ENCODE results near the gene GLRX5. TPM values are rescaled to one million over a fixed set of nuclear protein-coding genes. Genes with fewer than 3 reads are reported as not detected.
"Not testable (repeated sequence)": the region's sequence is repeated elsewhere in the genome, so short reads cannot be mapped to it uniquely, and the experiment has no call there.

Gene GLRX5
- total and polyA plus RNA-seq, 11 donors: 60.8 to 113 (median 78.5) TPM

GRCh38 chr14:95585953-95586620, 51.2 kb downstream of the GLRX5 start:
- Histone ChIP-seq H3K4me3 (no peak overlapping the region), H3K36me3 (no peaks in the 10 kb centered on the region), H3K27ac (no peak overlapping the region), H3K27me3 (peaks cover 0 to 5% (median 0%) of the 10 kb centered on the region in 9 donors), H3K4me1 (no peaks in the 10 kb centered on the region), H3K9me3 (peaks cover 0 to 11% (median 0%) of the 10 kb centered on the region in 12 donors)
- DNase-seq: no peak
- WGBS, 4 donors: 64 to 76% (median 75%) methylated on average over 6 of the region's 6 CpGs
- ATAC-seq: no peak
- no peak for TF ChIP-seq CTCF (IDR thresholded peaks at IDR 0.05)
- intact Hi-C loops (cut with DNase I): no loop called here

DNA sequence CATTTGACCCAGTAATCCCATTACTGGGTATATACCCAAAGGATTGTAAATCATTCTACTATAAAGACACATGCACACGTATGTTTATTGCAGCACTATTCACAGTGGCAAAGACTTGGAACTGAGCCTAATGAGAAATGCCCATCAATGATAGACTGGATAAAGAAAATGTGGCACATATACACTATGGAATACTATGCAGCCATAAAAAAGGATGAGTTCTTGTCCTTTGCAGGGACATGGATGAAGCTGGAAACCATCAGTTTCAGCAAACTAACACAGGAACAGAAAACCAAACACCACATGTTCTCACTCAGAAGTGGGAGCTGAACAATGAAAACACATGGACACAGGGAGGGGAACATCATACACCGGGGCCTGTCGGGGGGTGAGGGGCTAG, 56.3 kb downstream of the GLRX5 start:
- WGBS, 4 donors: 88 to 94% (median 91%) methylated on average over 3 of the region's 3 CpGs
- DNase-seq; H3K9me3 ChIP-seq; ATAC-seq; H3K27me3 ChIP-seq; H3K4me1 ChIP-seq; H3K27ac ChIP-seq; H3K36me3 ChIP-seq; intact Hi-C loops (cut with DNase I); H3K4me3 ChIP-seq: not testable (repeated sequence)

Other genes with a start within 250 kb of the GLRX5 start
- gene CLMN, start 215.1 kb upstream of the GLRX5 start, total RNA-seq: 10 to 100 TPM in 1 of 9 donors, 1 to 10 TPM in 8; 4.6 to 10.2 (median 6.8) TPM
- gene CLMN, start 215.1 kb upstream of the GLRX5 start, polyA plus RNA-seq: 1 to 10 TPM; 3.1 to 4.3 TPM
- 10 to 100 TPM in 5 of 9 donors, 1 to 10 TPM in 4; 6.2 to 16.9 (median 10.3) TPM for gene SYNE3, start 18.4 kb upstream of the GLRX5 start, total RNA-seq
- 1 to 10 TPM; 3.1 to 3.9 TPM for gene SYNE3, start 18.4 kb upstream of the GLRX5 start, polyA plus RNA-seq
- gene TCL1B, start 151.4 kb downstream of the GLRX5 start, total RNA-seq: not detected
- not detected for gene TCL1B, start 151.4 kb downstream of the GLRX5 start, polyA plus RNA-seq
- not detected for gene TCL1A, start 179.1 kb downstream of the GLRX5 start, total RNA-seq
- under 1 TPM in 1 of 2 donors, not detected in 1; 0.26 TPM for gene TCL1A, start 179.1 kb downstream of the GLRX5 start, polyA plus RNA-seq